Superior temporal gyrus (tissue), 1 donor: ENCODE results near the gene VWA8.
"Not testable (repeated sequence)": the region's sequence is repeated elsewhere in the genome, so short reads cannot be mapped to it uniquely, and the experiment has no call there.

Experiments
- DNase-seq: peaks from one replicate; pipeline ENCODE4 v3.0.0-alpha.2; 2016; ENCODE audit errors: extremely low spot score

VWA8 gene

GRCh38 chr13:41745496-41745895, 215.4 kb downstream of the VWA8 start:
- not testable (repeated sequence) for DNase-seq

GRCh38 chr13:41742917-41743552, 217.9 kb downstream of the VWA8 start:
- no peak for DNase-seq

- no peak for DNase-seq
Observed at GRCh38 chr13:41740479-41740878, 220.4 kb downstream of the VWA8 start.

GRCh38 chr13:41722684-41723535, 238.0 kb downstream of the VWA8 start:
- no peak for DNase-seq

- no peak for DNase-seq
Observed at GRCh38 chr13:41720839-41721561, 239.9 kb downstream of the VWA8 start.

GRCh38 chr13:41716236-41716635, 244.7 kb downstream of the VWA8 start:
- DNase-seq = no peak

GRCh38 chr13:41713405-41713804, 247.5 kb downstream of the VWA8 start:
- no peak for DNase-seq

GRCh38 chr13:41710771-41711170, 250.1 kb downstream of the VWA8 start:
- DNase-seq = no peak

- no peak for DNase-seq
Observed at GRCh38 chr13:41709511-41709910, 251.4 kb downstream of the VWA8 start.

GRCh38 chr13:41708713-41709112, 252.2 kb downstream of the VWA8 start:
- DNase-seq = peak; percentile 21

- DNase-seq = no peak
Observed at GRCh38 chr13:41707194-41707821, 253.6 kb downstream of the VWA8 start.

- DNase-seq = no peak
Observed at GRCh38 chr13:41706152-41706551, 254.8 kb downstream of the VWA8 start.

- DNase-seq = no peak
Observed at GRCh38 chr13:41702540-41702939, 258.4 kb downstream of the VWA8 start.

- no peak for DNase-seq
Observed at GRCh38 chr13:41701676-41702075, 259.2 kb downstream of the VWA8 start.

- no peak for DNase-seq
Observed at GRCh38 chr13:41700790-41701310, 260.1 kb downstream of the VWA8 start.

GRCh38 chr13:41699759-41700158, 261.1 kb downstream of the VWA8 start:
- DNase-seq = no peak

GRCh38 chr13:41697578-41697977, 263.3 kb downstream of the VWA8 start:
- no peak for DNase-seq

- no peak for DNase-seq
Observed at GRCh38 chr13:41696163-41697003, 264.5 kb downstream of the VWA8 start.

GRCh38 chr13:41694545-41695301, 266.2 kb downstream of the VWA8 start:
- no peak for DNase-seq

GRCh38 chr13:41693434-41693833, 267.5 kb downstream of the VWA8 start:
- DNase-seq = no peak
